T-helper 1 cell (primary cell): ENCODE results near the gene SCGN.
"Not testable (repeated sequence)": the region's sequence is repeated elsewhere in the genome, so short reads cannot be mapped to it uniquely, and the experiment has no call there.

Source experiments
- DNase-seq, 5 donors: peaks; one replicate each; pipeline ENCODE4 v3.0.0-alpha.2; 2012 to 2020

The SCGN gene

GRCh38 chr6:25732468-25733198, 80.6 kb downstream of the SCGN start:
- no peak for DNase-seq

- no peak for DNase-seq
Measured at GRCh38 chr6:25735261-25735660, 83.2 kb downstream of the SCGN start.

GRCh38 chr6:25743868-25744267, 91.9 kb downstream of the SCGN start:
- no peak for DNase-seq

- DNase-seq = no peak
Measured at GRCh38 chr6:25745836-25746235, 93.8 kb downstream of the SCGN start.

GRCh38 chr6:25746968-25747367, 95.0 kb downstream of the SCGN start:
- DNase-seq = no peak

GRCh38 chr6:25747477-25747876, 95.5 kb downstream of the SCGN start:
- no peak for DNase-seq

GRCh38 chr6:25748049-25748448, 96.0 kb downstream of the SCGN start:
- no peak for DNase-seq

GRCh38 chr6:25748601-25749517, 96.8 kb downstream of the SCGN start:
- DNase-seq = not testable (repeated sequence)

- no peak for DNase-seq
Measured at GRCh38 chr6:25749837-25750236, 97.8 kb downstream of the SCGN start.

- no peak for DNase-seq
Measured at GRCh38 chr6:25750906-25751305, 98.9 kb downstream of the SCGN start.
